Measurements from ENCODE around the gene C1orf185.
"Not testable (repeated sequence)": the region's sequence is repeated elsewhere in the genome, so short reads cannot be mapped to it uniquely, and the experiment has no call there.

Gene C1orf185

GRCh38 chr1:51120629-51121028 is 18.6 kb downstream of the C1orf185 start:
- H3K4me3 ChIP-seq (replicated peaks; ENCODE audit: low read depth, low read length): no peak overlapping the region
- no peak for DNase-seq (ENCODE audit: extremely low read depth, low read depth)
- no peak for TF ChIP-seq CTCF (IDR thresholded peaks at IDR 0.05; ENCODE audit: low read depth, low read length, missing control alignments)

GRCh38 chr1:51127152-51127551 is 25.1 kb downstream of the C1orf185 start:
- DNase-seq (ENCODE audit: extremely low read depth, low read depth); H3K4me3 ChIP-seq (replicated peaks; ENCODE audit: low read depth, low read length): not testable (repeated sequence)

GRCh38 chr1:51131185-51131584 is 29.2 kb downstream of the C1orf185 start:
- no peak for DNase-seq (ENCODE audit: extremely low read depth, low read depth)
- H3K4me3 ChIP-seq (replicated peaks; ENCODE audit: low read depth, low read length): no peak overlapping the region
- no peak for TF ChIP-seq CTCF (IDR thresholded peaks at IDR 0.05; ENCODE audit: low read depth, low read length, missing control alignments)

- DNase-seq (ENCODE audit: extremely low read depth, low read depth): no peak
- no peak overlapping the region for H3K4me3 ChIP-seq (replicated peaks; ENCODE audit: low read depth, low read length)
- no peak for TF ChIP-seq CTCF (IDR thresholded peaks at IDR 0.05; ENCODE audit: low read depth, low read length, missing control alignments)
These were observed 31.0 kb downstream of the C1orf185 start for GRCh38 chr1:51133045-51133444.

GRCh38 chr1:51137696-51138095 is 35.7 kb downstream of the C1orf185 start:
- not testable (repeated sequence) for H3K4me3 ChIP-seq (replicated peaks; ENCODE audit: low read depth, low read length); DNase-seq (ENCODE audit: extremely low read depth, low read depth)

GRCh38 chr1:51139474-51139873 is 37.4 kb downstream of the C1orf185 start:
- DNase-seq (ENCODE audit: extremely low read depth, low read depth): no peak
- no peak overlapping the region for H3K4me3 ChIP-seq (replicated peaks; ENCODE audit: low read depth, low read length)
- TF ChIP-seq CTCF (IDR thresholded peaks at IDR 0.05; ENCODE audit: low read depth, low read length, missing control alignments): no peak

- no peak for DNase-seq (ENCODE audit: extremely low read depth, low read depth)
- TF ChIP-seq CTCF (IDR thresholded peaks at IDR 0.05; ENCODE audit: low read depth, low read length, missing control alignments): no peak
- no peak overlapping the region for H3K4me3 ChIP-seq (replicated peaks; ENCODE audit: low read depth, low read length)
These were observed 45.4 kb downstream of the C1orf185 start for GRCh38 chr1:51147394-51147793.

GRCh38 chr1:51154776-51155175 is 52.7 kb downstream of the C1orf185 start:
- no peak overlapping the region for H3K4me3 ChIP-seq (replicated peaks; ENCODE audit: low read depth, low read length)
- no peak for DNase-seq (ENCODE audit: extremely low read depth, low read depth)
- TF ChIP-seq CTCF (IDR thresholded peaks at IDR 0.05; ENCODE audit: low read depth, low read length, missing control alignments): no peak
